Left lobe of liver (tissue), 2 donors: ENCODE results near the gene ZNF492. TPM values are rescaled to one million over a fixed set of nuclear protein-coding genes. Genes with fewer than 3 reads are reported as not detected.

ENCODE experiments used
- ATAC-seq: fragments of 200-7000 bp; cut with Tn5 transposase; one replicate; pipeline ENCODE4 v1.9.1; 2020; ENCODE audit warnings: mild to moderate bottlenecking, moderate library complexity
- DNase-seq: peaks from one replicate; pipeline ENCODE4 v3.0.0-alpha.2; 2020; ENCODE audit warnings: low spot score
- total RNA-seq: library from RNA; stranded (reverse); gene quantifications from one replicate; pipeline ENCODE4 v1.2.1, GENCODE V29; 2021
- donor health status: DM: no; HTN: no; CAD: no; lungs with moderate emphysema.
- donor health status: DM: no; HTN: yes; CAD: no.

Gene ZNF492
- not detected for total RNA-seq

- ATAC-seq (peak; percentile 68), DNase-seq (peak; percentile 56)
Observed at GRCh38 chr19:22633706-22634449, at the start of gene ZNF492. Gene ZNF492, plus strand, starts transcription at chr19:22634324. Its CDS starts 19,076 bp downstream, at chr19:22653400.

DNA sequence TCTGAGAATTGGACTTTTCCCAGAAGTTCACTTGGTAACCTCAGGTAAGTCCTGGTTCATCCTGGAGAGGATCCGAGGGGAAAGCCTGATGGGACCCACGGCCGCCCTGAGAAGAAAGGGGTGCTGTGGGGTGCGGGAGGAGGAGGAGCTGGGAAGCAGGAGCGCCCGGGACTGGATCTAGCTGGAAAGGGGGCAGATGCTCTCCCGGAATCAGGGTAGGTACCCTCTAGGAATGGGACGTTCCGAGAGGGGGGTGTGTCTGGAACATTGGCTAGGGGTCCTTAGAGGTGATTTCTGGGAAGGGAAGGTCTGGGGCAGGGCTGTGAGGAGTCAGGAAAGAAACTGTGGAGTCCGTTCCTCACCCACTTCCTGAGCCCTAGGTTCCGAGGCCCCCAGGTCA lies 38.7 kb upstream of the ZNF492 start:
- ATAC-seq (no peak), DNase-seq (no peak)

DNA sequence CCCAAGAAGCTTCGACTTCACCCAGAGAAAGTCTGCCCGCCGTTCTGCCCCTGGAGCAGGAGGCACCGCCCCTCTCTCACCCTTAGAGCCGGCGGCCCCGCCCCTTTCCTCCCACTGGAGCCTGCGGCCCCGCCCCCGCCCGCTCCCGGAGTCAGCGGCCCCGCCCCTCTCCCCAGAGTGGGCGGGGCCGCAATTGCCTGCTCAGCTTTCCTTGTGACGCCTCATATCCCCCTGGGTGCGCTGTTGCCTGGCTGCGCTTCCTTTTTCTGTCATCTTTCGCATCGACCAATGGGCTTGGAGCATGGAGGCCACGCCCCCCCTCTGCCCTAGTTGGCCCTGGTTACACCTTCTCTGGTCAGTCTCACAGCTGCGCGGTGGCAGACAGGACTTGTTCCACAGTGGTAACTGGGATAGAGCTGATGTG lies 38.2 kb upstream of the ZNF492 start:
- ATAC-seq (peak; percentile 83), DNase-seq (peak; percentile 55)

DNA sequence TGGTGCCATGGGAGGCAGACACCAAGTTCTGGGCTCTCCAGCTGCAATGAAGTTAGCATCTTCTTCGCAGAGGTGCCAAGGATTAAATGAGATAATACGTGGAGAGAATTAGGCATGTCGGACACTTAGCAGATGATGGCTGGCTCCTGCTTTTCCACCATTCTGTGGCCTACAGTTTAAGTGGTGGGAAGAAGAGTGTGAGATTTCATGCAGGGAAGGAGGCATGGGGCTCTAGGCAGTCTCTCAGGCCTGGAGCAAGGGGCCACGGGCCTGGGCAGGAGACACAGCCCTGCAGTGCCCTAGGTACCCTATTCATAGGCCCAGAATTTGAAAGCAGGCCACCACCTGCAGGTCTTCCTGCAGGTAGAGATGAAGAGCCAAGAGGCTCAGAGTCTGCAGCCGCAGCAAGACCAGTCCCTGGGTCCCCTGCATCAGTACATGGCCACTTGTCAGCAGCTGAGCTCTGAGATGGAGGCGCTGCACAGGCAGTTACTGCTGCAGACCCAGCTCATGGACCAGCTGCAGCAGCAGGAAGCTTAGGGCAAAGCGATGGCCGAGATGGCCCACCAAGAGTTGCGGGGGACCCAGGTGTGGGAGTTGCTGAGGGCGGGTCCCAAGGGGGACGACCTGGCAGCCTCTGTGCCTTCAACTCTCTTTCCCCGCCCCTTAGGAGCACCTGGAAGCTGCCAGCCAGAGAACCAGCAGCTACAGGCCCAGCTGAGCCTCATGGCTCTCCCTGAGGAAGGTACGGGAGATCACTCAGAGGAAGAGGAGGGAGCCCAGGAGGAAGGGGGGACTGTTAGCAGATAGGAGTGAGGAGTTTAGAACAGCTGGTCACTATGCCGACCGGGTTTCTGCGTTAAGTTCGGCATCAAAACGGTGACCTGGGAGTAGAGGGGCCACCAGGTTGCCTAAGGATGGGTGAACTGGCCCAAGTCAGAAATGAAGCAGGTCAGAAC lies 33.2 kb upstream of the ZNF492 start:
- DNase-seq = no peak
- ATAC-seq = no peak

DNA sequence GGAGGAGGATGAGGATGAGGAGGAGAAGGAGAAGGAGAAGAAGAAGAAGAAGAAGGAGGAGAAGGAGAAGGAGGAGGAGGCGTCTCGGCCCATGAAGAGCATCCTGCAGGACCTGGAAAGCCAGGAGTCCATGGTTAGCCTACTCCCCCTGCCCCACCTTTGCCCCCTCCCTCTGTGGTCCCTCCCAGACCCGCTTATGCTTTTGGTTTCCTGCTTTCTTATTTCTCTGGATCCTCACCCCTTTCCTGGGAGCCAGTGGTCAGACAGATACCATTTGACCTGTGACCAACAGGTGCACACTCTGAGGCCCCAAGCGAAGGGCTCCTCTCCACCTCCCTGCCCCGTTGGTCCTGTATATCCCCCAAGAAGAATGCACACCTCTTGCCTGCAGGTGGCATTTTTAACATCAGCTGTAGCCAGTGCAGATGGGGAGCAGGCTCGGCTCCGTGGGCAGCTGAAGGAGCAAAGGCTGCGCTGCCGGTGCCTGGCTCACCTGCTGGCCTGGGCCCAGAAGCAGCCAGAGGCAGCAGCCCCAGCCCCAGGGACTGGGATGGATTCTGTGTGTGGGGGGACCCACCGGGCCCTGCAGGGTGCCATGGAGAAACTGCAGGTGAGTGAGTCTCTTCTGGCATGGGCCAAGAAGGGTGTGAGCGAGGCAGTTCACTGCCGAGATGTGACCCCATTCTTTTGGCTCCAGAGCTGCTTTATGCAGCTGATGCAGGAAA lies 32.1 kb upstream of the ZNF492 start:
- ATAC-seq (no peak), DNase-seq (no peak)

DNA sequence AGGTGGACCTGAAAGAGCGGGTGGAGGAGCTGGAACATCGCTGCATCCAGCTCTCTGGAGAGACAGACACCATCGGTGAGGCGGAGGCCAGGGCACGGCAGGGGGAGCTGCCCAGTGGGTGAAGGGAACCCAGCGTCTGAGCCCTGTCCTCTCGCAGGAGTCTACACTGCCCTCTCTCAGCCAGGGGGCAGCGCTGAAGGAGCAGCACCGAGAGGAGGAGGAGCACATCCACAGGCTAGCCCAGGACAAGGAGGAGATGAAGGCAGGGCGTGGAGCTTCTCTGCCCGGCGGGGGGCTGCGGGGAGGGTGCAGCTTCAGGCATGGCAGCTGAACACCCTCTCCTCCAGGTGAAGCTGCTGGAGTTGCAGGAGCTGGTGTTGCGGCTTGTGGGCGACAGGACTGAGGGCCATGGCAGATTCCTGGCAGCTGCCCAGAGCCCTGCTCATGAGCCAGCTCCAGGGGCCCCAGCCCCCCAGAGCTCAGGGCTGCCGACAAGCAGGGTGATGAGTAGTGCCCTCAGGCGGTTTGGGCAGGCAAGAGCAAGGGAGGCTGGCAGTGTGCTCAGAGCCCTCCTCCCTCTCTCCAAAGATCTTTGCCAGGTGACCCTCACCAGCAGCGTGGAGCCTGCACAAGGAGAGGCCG lies 31.4 kb upstream of the ZNF492 start:
- no peak for ATAC-seq
- no peak for DNase-seq

GRCh38 chr19:22603518-22604440 lies 30.3 kb upstream of the ZNF492 start:
- DNase-seq (no peak), ATAC-seq (no peak)

- no peak for DNase-seq
- ATAC-seq = no peak
Observed at GRCh38 chr19:22604571-22605274, 29.4 kb upstream of the ZNF492 start.

DNA sequence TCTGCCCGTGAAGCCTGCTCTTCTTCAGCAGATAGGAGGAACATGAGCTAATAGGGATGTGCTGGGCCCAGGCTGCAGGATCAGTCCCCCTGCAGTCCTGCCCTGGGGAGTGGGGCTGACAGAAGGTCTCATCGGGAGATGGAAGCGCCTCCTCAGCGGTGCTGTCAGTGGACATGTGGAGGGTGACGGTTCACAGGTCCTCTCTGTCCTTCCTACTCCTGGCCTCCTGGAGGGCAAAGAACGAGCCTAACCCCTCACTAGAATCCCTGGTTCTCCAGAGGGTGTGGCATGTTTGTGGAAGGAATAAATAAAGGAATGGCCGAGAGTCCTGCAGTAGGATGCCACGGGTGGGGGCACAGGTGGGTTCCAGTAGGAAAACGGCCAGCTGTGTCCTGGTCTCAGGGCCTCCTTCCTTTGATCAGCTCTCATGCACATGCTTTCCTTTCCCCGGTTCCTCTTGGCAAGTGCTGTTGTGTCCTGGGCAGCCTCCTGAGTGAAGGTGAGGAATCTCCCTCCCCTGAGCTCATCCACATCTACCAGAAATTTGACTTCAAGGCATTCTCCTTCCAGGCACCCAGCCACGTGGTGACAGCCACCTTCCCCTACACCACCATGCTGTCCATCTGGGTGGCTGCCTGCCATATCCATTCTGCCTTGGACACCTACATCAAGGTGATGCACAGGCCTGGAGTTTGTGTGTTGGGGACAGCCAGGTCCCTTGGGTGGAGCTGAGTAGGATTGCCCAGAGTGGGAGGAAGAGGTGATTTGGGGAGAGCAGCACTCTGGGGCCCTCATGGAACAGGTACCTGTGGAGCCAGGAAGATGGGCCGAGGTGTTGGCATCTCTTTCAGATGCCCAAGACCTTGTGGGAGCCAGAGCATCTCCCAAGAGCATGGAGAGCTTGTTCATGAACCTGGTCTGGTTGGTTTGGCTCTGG lies 28.6 kb upstream of the ZNF492 start:
- ATAC-seq (no peak), DNase-seq (no peak)

DNA sequence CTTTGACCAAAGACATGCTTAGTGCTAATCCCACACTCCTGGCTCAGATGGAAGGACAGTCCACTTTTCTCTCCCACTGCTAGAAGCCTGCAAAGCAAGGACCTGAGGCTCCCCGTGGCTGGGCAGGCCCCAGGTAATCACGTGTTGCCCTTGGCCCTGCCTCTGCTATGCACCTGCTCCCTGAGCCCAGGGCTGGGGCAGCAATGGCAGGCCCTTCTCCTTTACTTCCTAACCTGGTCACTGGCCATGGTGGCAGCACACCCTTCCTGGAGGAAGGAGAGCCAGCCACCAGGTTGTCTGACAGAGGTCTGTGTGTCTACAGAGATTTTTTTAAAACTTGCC lies 27.9 kb upstream of the ZNF492 start:
- ATAC-seq (no peak), DNase-seq (no peak)

GRCh38 chr19:22606954-22607652 lies 27.0 kb upstream of the ZNF492 start:
- DNase-seq (no peak), ATAC-seq (no peak)

GRCh38 chr19:22607653-22608430 lies 26.3 kb upstream of the ZNF492 start:
- DNase-seq = no peak
- ATAC-seq = no peak

GRCh38 chr19:22608441-22608840 lies 25.7 kb upstream of the ZNF492 start:
- no peak for DNase-seq

GRCh38 chr19:22609630-22610029 lies 24.5 kb upstream of the ZNF492 start:
- DNase-seq (no peak), ATAC-seq (no peak)

More at GRCh38 chr19:22608441-22608840, 25.7 kb upstream of the ZNF492 start:
- no peak for ATAC-seq

DNA sequence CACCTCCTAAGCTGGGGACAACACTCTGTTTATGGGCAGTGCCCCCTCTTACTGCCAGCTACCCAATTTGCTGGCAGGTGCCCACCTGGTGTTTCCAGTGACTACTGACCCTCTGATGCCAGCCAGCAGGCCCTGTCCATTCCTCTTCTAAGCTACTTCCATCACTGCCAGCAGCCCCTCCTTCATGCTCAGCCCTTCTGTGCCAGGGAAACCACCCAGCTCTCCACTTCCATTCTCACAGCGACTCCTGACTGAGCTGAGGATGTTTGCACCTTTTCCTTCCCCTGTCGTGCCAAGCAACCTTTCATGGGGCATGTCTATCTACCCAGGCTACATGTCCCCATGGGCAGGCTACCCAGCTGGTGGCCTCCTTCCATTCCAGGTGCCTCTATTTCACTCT lies 24.0 kb upstream of the ZNF492 start:
- ATAC-seq (no peak), DNase-seq (no peak)

DNA sequence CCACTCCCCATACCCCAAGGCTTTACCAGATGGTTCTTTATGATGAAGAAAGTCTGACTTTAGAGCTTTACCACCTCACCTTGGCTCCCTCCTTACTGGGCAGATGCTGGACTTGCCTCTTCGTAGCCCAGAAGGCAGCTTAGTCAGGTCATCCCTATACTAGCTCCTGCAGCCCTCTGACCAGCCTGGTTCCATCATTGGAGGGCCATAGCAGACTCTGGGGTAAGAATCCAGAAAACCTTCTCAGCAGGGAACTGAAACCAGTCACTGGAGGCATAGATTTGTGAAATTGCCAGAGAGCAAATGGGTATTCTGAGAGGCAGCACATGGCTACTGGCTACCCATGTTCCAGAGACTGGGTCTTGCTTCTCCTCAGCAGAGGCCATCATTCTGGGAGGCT lies 21.8 kb upstream of the ZNF492 start:
- ATAC-seq = no peak
- no peak for DNase-seq

GRCh38 chr19:22616659-22617058 lies 17.5 kb upstream of the ZNF492 start:
- DNase-seq = no peak
- ATAC-seq = no peak
